Effector memory CD8-positive, alpha-beta T cell (primary cell): ENCODE measurements around the gene TPRG1.

Experiments used
- ATAC-seq: fragments of 150-1000 bp; cut with Tn5 transposase; replicated peaks from 2 replicates; pipeline ENCODE4 v1.10.0; 2021; ENCODE audit warnings: mild to moderate bottlenecking, moderate library complexity
- DNase-seq, 3 experiments: peaks; one replicate each; pipeline ENCODE4 v3.0.0; 2021
- H3K27ac Mint-ChIP-seq, 2 donors: one replicate each; pipeline ENCODE4 v1.8.0; 2022; ENCODE audit warnings: mild to moderate bottlenecking in 2 of 2, mixed read lengths in 2 of 2, moderate library complexity in 2 of 2
- H3K27me3 Mint-ChIP-seq, 2 donors: one replicate each; pipeline ENCODE4 v1.8.0; 2022; ENCODE audit warnings: mixed read lengths in 2 of 2
- H3K36me3 Mint-ChIP-seq: one replicate; pipeline ENCODE4 v1.8.0; 2022; ENCODE audit warnings: mild to moderate bottlenecking, moderate library complexity, mixed read lengths; ENCODE audit not compliant: insufficient read depth
- H3K4me1 Mint-ChIP-seq, 2 donors: one replicate each; pipeline ENCODE4 v1.8.0; 2022; ENCODE audit warnings: low read depth in 2 of 2, mixed read lengths in 2 of 2
- H3K4me3 Mint-ChIP-seq, 2 donors: one replicate each; pipeline ENCODE4 v1.8.0; 2022; ENCODE audit warnings: mild to moderate bottlenecking in 2 of 2, mixed read lengths in 2 of 2, moderate library complexity in 2 of 2
- H3K9me3 Mint-ChIP-seq, 2 donors: one replicate each; pipeline ENCODE4 v1.8.0; 2022; ENCODE audit warnings: mixed read lengths in 2 of 2

Gene TPRG1

DNA sequence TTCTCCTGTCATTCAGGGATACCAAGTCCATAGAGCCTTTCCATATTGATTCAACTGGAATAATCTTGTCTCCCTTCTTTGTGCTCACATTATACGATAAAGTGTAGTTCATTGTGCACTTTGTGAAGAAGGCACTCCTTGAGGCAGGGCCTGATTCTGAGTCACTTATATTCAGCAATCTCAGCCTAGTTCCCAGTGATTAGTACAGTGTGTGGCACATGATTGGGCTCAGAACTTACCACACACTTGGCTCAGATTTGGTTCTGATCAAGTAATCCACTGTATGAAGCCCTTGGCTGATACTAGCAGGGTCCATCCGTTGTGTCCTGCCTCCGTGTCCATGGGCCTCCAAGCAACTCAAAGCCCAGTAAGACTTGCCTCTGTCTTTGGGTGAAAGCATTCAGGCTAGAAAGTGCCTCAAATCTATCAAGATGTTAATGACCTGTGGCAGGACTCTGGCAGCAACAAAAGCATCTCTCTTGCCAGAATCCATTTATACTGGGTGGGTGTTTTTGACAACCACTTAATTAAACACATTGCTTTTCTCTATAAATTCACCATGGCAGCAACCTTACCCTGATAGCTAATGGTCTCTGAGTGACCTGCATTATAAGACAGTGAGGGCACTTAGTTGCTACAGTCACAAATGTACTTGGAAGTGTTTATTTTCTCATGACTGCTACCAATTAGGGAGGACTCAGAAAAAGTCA lies 51.3 kb downstream of the TPRG1 start:
- no peaks in the 10 kb centered on the region for H3K27me3 Mint-ChIP-seq
- ATAC-seq: no peak
- H3K27ac Mint-ChIP-seq: peak overlapping the region in 1 of 2 donors; percentile 22
- no peak for DNase-seq
- no peaks in the 10 kb centered on the region for H3K4me1 Mint-ChIP-seq
- peaks cover 2% of the 10 kb centered on the region for H3K36me3 Mint-ChIP-seq
- no peak overlapping the region for H3K4me3 Mint-ChIP-seq
- H3K9me3 Mint-ChIP-seq: no peaks in the 10 kb centered on the region

DNA sequence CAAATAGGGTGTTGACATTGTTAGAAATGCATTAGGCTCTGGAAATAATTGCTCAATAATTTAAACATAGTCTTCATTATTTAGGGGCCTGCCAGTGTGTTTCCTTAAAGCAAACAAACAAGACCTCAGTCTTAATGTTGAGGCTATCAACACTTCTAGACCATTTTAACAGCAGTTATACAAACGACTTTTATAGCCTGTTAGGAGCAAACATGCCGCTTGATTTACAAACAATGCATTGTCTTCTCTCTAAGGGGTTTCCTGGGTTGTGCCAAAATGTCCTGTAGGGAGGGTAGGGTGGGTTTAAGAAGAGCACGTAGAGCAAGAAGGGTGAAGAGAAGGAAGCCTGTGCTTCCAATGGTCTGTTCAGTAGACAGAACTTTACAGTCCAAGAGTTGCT lies 53.7 kb downstream of the TPRG1 start:
- DNase-seq (no peak), ATAC-seq (no peak)
- Mint-ChIP-seq H3K4me3 (no peak overlapping the region), H3K4me1 (no peaks in the 10 kb centered on the region), H3K27me3 (no peaks in the 10 kb centered on the region), H3K27ac (no peak overlapping the region), H3K36me3 (no peaks in the 10 kb centered on the region), H3K9me3 (no peaks in the 10 kb centered on the region)

DNA sequence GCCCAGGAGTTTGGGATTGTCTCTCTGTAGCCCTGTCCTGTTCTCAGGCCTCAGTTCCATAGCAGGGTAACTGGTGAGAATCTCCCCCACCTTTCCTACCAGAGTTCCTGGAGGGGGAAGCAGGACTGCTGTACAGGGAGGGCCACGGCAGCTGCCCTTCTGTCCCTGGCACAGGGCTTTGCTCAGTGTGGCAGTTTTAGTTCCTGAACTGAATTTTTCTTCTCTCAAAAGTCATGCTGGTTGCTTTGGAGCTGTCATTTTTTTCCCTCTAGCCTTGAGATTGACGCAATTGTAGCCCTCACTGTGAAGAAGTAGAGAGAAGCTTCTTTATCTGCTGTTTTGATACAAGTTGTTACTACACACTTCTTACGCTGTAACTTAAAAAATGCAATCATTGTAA lies 55.5 kb downstream of the TPRG1 start:
- H3K4me3 Mint-ChIP-seq: no peak overlapping the region
- no peak overlapping the region for H3K27ac Mint-ChIP-seq
- H3K27me3 Mint-ChIP-seq: no peaks in the 10 kb centered on the region
- DNase-seq (no peak), ATAC-seq (no peak)
- no peaks in the 10 kb centered on the region for H3K36me3 Mint-ChIP-seq
- H3K9me3 Mint-ChIP-seq: no peaks in the 10 kb centered on the region
- H3K4me1 Mint-ChIP-seq: no peaks in the 10 kb centered on the region

DNA sequence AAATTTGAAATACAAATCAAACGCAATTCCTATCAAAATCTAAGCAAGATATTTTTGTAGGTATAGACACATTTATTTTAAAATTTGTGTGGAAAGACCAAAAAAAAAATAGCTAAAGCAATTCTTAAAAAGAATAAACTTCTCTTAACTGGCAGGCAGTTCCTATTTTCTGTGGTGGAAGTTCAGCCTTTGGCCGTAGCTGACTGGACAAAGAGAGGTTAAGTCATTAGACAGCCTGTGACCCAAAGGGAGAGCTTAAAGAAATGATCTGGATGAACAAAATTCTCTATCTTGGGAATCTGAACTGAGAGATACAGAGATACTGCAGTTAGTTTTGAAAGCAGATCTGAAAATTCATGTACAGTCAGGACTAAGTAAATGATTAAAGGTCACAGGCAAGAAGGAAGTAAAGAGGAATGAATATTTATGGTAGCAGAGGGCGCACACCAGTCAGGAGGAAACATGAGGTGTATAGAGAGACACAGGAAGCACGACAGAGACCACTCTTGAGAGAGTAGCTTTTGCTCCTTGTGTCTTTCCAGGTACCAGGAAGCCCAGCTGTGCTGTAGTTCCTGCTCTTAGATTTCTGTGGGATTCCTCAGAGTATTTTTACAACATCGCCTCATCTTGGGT lies 57.5 kb downstream of the TPRG1 start:
- DNase-seq: no peak
- H3K27me3 Mint-ChIP-seq: no peaks in the 10 kb centered on the region

DNA sequence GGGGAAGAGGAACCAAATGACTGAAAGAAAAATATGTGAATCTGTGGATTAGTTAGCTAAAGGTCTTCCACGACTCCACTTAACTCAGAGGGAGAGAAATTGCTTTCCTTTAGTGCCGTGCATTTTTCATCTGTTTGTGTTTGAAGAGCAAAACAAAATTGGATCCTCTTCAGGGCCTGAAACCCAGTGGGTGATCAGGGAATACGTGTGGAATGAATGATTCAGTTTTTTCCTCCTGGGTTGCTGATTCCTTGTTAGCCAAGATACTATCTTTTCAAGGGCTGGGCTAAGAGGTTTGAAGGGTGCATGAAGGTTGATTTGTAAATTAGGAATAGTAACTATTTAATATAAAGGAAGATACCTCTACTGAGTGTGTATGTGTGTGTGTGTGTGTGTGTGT lies 61.0 kb downstream of the TPRG1 start:
- H3K4me1 Mint-ChIP-seq: no peaks in the 10 kb centered on the region
- no peak overlapping the region for H3K27ac Mint-ChIP-seq
- DNase-seq (no peak), ATAC-seq (no peak)
- no peak overlapping the region for H3K4me3 Mint-ChIP-seq
- no peaks in the 10 kb centered on the region for H3K9me3 Mint-ChIP-seq
- H3K27me3 Mint-ChIP-seq: no peaks in the 10 kb centered on the region
- H3K36me3 Mint-ChIP-seq: no peaks in the 10 kb centered on the region

More for the DNA sequence above, 57.5 kb downstream of the TPRG1 start:
- ATAC-seq: no peak
- Mint-ChIP-seq H3K36me3 (no peaks in the 10 kb centered on the region), H3K4me3 (no peak overlapping the region), H3K9me3 (no peaks in the 10 kb centered on the region), H3K4me1 (no peaks in the 10 kb centered on the region), H3K27ac (no peak overlapping the region)

DNA sequence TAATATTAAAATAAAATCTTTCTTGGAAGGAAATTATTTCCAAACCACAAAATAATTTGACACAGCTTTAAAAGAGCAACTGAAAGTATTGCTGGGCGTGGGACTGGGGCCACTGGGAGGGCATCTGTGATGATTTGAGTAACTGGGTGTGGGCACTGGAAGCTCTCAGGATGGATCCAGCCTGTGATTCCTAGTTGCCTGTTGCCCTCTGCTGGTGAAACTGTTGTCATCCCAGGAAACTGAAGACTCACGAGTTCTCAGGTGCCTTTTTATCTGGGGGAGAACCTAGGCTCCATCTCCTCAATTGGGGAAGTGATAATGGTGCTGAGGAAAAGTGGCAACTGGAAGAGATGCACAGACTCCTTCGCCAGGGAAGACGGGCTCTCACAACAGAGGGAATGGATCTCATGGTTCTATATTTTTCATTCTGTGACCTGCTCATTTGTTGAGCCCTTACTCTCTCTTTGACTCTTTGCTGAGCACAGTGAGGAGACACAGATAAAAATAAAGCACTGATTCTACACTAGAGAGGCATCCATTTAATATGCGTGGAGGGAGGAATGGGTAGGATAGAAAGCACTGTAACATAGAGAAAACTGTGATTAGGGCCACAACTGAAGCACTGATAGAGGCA lies 61.6 kb downstream of the TPRG1 start:
- no peaks in the 10 kb centered on the region for H3K4me1 Mint-ChIP-seq
- ATAC-seq (no peak), DNase-seq (no peak)
- H3K27me3 Mint-ChIP-seq: no peaks in the 10 kb centered on the region
- no peak overlapping the region for H3K4me3 Mint-ChIP-seq
- no peak overlapping the region for H3K27ac Mint-ChIP-seq
- no peaks in the 10 kb centered on the region for H3K36me3 Mint-ChIP-seq
- no peaks in the 10 kb centered on the region for H3K9me3 Mint-ChIP-seq

DNA sequence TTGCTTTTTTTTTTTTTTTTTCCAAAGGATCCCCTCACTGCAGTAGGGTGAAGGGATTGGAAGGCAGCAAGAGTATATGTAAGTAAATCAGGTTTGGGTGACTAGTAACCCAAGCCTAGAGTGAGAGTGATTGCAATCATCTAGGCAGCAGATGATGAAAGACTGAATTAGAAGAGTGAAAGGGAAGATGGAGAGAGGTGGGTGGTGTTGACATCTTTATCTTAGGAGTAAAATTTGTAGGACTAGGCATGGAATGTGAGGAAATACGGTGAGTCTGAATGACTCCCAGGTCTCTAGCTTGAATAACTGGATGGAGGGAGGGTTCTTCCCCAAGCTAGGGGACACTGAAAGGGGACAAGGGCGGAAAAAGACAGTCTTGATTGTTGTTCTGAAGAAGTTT lies 63.4 kb downstream of the TPRG1 start:
- Mint-ChIP-seq H3K36me3 (no peaks in the 10 kb centered on the region), H3K27ac (peak overlapping the region in 1 of 2 donors; percentile 14), H3K9me3 (no peaks in the 10 kb centered on the region), H3K4me1 (no peaks in the 10 kb centered on the region), H3K4me3 (no peak overlapping the region), H3K27me3 (no peaks in the 10 kb centered on the region)
- ATAC-seq (no peak), DNase-seq (no peak)

- Mint-ChIP-seq H3K27ac (no peak overlapping the region), H3K4me3 (no peak overlapping the region), H3K27me3 (no peaks in the 10 kb centered on the region), H3K36me3 (no peaks in the 10 kb centered on the region), H3K4me1 (no peaks in the 10 kb centered on the region), H3K9me3 (no peaks in the 10 kb centered on the region)
- DNase-seq: no peak
- no peak for ATAC-seq
Measured at GRCh38 chr3:189236352-189236751, 64.6 kb downstream of the TPRG1 start.

DNA sequence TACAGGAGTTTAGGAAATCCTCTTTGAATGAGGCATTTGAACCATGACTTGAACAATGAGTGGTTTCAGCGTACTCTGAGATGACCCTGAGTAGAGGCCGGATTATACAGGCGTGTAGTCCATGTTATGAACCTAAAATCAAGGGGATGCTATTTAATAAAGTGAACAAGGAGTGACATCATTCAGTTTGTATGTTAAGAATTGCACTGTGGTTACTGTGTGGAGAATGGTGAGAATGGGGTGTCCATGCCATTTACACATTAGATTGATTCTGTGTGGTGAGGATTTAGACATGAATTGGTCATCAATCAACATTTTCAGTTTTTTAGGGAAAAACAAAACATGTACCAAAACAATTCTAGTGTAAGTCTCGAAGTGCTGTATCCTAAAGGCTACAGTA lies 65.8 kb downstream of the TPRG1 start:
- Mint-ChIP-seq H3K27me3 (no peaks in the 10 kb centered on the region), H3K4me3 (no peak overlapping the region), H3K27ac (no peak overlapping the region), H3K4me1 (no peaks in the 10 kb centered on the region), H3K36me3 (no peaks in the 10 kb centered on the region), H3K9me3 (no peaks in the 10 kb centered on the region)
- DNase-seq (no peak), ATAC-seq (no peak)

DNA sequence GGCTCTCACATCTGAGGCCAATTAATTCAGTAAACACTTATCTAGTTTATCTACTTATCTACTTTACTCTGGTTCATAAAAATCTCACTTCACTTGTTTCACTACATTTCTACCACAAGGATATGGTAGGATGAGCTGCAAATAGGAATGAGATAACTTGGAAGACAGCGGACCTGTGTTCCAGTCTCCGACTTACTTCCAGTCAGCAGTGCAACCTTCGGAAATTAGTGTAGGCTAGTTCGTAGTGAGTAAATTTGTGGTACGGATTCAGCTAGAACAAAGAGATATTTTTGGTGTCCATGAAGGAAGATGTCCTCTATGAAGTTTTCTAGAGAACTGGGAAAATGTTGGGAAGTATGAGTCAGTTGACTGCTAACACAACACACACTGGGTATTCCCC lies 66.3 kb downstream of the TPRG1 start:
- H3K9me3 Mint-ChIP-seq: no peaks in the 10 kb centered on the region
- DNase-seq (no peak), ATAC-seq (no peak)
- H3K4me3 Mint-ChIP-seq: no peak overlapping the region
- H3K27me3 Mint-ChIP-seq: no peaks in the 10 kb centered on the region
- no peak overlapping the region for H3K27ac Mint-ChIP-seq
- no peaks in the 10 kb centered on the region for H3K36me3 Mint-ChIP-seq
- H3K4me1 Mint-ChIP-seq: no peaks in the 10 kb centered on the region

DNA sequence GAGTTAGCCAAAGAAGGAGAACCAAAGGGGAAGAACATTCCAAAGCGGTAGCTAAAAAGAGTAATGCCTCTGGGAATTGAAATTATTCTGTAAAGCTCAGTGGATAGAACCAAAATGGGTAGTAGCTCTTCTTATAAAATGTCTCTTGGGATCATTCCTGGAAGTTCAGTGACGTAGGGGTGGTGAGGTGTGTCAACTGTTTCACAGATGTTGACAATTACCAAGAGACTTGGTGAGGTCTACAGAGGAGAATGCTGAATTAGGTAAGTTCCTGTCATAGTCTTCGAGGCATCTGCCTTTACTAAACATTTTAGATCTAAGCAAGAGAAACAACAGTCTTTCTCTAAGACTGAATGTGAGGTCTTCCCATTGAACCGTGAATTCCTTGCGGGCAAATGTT lies 67.8 kb downstream of the TPRG1 start:
- H3K36me3 Mint-ChIP-seq: no peaks in the 10 kb centered on the region
- H3K4me3 Mint-ChIP-seq: no peak overlapping the region
- H3K27me3 Mint-ChIP-seq: no peaks in the 10 kb centered on the region
- ATAC-seq (no peak), DNase-seq (no peak)
- no peaks in the 10 kb centered on the region for H3K4me1 Mint-ChIP-seq
- H3K9me3 Mint-ChIP-seq: peaks cover 0 to 5% of the 10 kb centered on the region in 2 donors
- H3K27ac Mint-ChIP-seq: no peak overlapping the region

GRCh38 chr3:189249987-189250386 lies 78.2 kb downstream of the TPRG1 start:
- H3K36me3 Mint-ChIP-seq: no peaks in the 10 kb centered on the region

DNA sequence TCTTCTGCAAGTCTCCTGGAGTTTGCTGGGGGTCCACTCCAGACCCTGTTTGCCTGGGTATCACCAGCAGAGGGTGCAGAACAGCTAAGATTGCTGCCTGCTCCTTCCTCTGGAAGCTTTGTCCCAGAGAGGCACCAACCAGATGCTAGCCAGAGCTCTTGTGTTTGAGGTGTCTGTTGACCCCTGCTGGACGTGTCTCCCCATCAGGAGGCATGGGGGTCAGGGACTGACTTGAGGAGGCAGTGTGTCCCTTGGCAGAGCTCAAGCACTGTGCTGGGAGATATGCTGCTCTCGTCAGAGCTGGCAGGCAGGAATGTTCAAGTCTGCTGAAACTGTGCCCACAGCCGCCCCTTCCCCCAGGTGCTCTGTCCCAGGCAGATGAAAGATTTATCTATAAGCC lies 86.5 kb downstream of the TPRG1 start:
- no peak overlapping the region for H3K27ac Mint-ChIP-seq
- no peak for ATAC-seq
- peaks cover 3% of the 10 kb centered on the region for H3K36me3 Mint-ChIP-seq
- no peaks in the 10 kb centered on the region for H3K27me3 Mint-ChIP-seq
- H3K4me1 Mint-ChIP-seq: peaks cover 0 to 2% of the 10 kb centered on the region in 2 donors
- no peak for DNase-seq
- no peak overlapping the region for H3K4me3 Mint-ChIP-seq
- no peaks in the 10 kb centered on the region for H3K9me3 Mint-ChIP-seq

More at GRCh38 chr3:189249987-189250386, 78.2 kb downstream of the TPRG1 start:
- H3K4me1 Mint-ChIP-seq: no peaks in the 10 kb centered on the region
- no peaks in the 10 kb centered on the region for H3K27me3 Mint-ChIP-seq
- no peak overlapping the region for H3K4me3 Mint-ChIP-seq
- ATAC-seq (no peak), DNase-seq (no peak)
- no peak overlapping the region for H3K27ac Mint-ChIP-seq
- no peaks in the 10 kb centered on the region for H3K9me3 Mint-ChIP-seq
